Uterus (tissue), 2 donors: Measurements from ENCODE around the gene AVPI1.

ENCODE experiments used
- CTCF ChIP-seq, 4 experiments: fragments of 200-600 bp in 2 of 4; fragments of 450-650 bp in 2 of 4; sonication (generic) in 2 of 4; IDR thresholded peaks; one replicate each; pipeline ENCODE4 v1.5.1; 2016 to 2019; ENCODE audit warnings: antibody characterized with exemption in 4 of 4, mild to moderate bottlenecking in 2 of 4, moderate library complexity in 1 of 4
- POLR2A ChIP-seq, 2 donors: fragments of 450-650 bp; IDR thresholded peaks; one replicate each; pipeline ENCODE4 v1.6.1; 2016; ENCODE audit warnings: antibody characterized with exemption in 2 of 2, mild to moderate bottlenecking in 1 of 2, moderate library complexity in 1 of 2

- TF ChIP-seq POLR2A (IDR thresholded peaks at IDR 0.05) (no peak), CTCF (IDR thresholded peaks at IDR 0.05) (no peak)
Observed at GRCh38 chr10:97643441-97643985, 43.5 kb downstream of the AVPI1 start.
